Subcutaneous abdominal adipose tissue (tissue), 5 donors: ENCODE results near the gene CPE.

ENCODE experiments used
- H3K27ac ChIP-seq: one replicate; pipeline ENCODE4 v1.7.0; 2013; ENCODE audit warnings: low read depth, mild to moderate bottlenecking, inconsistent platforms, low read length, moderate library complexity
- H3K27me3 ChIP-seq, 5 donors: one replicate each; pipeline ENCODE4 v1.7.0; 2013; ENCODE audit warnings: low read length in 5 of 5, inconsistent platforms in 1 of 5; ENCODE audit not compliant: control insufficient read depth in 5 of 5, insufficient read depth in 4 of 5
- H3K36me3 ChIP-seq, 5 donors: one replicate each; pipeline ENCODE4 v1.7.0; 2013; ENCODE audit warnings: low read length in 5 of 5; ENCODE audit not compliant: control insufficient read depth in 5 of 5, insufficient read depth in 5 of 5
- H3K4me1 ChIP-seq, 5 donors: one replicate each; pipeline ENCODE4 v1.7.0; 2013; ENCODE audit warnings: low read length in 5 of 5, mild to moderate bottlenecking in 3 of 5, moderate library complexity in 1 of 5; ENCODE audit not compliant: control insufficient read depth in 5 of 5, insufficient read depth in 5 of 5
- H3K4me3 ChIP-seq, 5 donors: one replicate each; pipeline ENCODE4 v1.7.0; 2013; ENCODE audit warnings: low read length in 5 of 5, low read depth in 1 of 5
- H3K9ac ChIP-seq, 5 donors: one replicate each; pipeline ENCODE4 v1.7.0; 2013; ENCODE audit warnings: low read length in 5 of 5, mild to moderate bottlenecking in 4 of 5, moderate library complexity in 3 of 5
- H3K9me3 ChIP-seq, 5 donors: one replicate each; pipeline ENCODE4 v1.7.0; 2013; ENCODE audit warnings: low read length in 5 of 5; ENCODE audit not compliant: control insufficient read depth in 5 of 5
- donor health status: healthy.
- donor health status: healthy.
- donor health status: healthy.
- donor health status: healthy.
- donor health status: healthy.

Gene CPE

GRCh38 chr4:165524532-165525190, 145.9 kb downstream of the CPE start:
- Histone ChIP-seq H3K9ac (no peak overlapping the region), H3K4me3 (no peak overlapping the region), H3K27ac (no peak overlapping the region), H3K4me1 (peaks cover 0 to 9% (median 0%) of the 10 kb centered on the region in 5 donors), H3K27me3 (no peaks in the 10 kb centered on the region), H3K9me3 (peaks cover 0 to 3% (median 0%) of the 10 kb centered on the region in 5 donors), H3K36me3 (no peaks in the 10 kb centered on the region)

GRCh38 chr4:165532976-165533375, 154.2 kb downstream of the CPE start:
- H3K4me1 ChIP-seq: no peaks in the 10 kb centered on the region
- H3K27ac ChIP-seq: no peak overlapping the region
- no peaks in the 10 kb centered on the region for H3K36me3 ChIP-seq
- H3K9ac ChIP-seq: no peak overlapping the region
- H3K9me3 ChIP-seq: peaks cover 0 to 3% (median 0%) of the 10 kb centered on the region in 5 donors
- no peaks in the 10 kb centered on the region for H3K27me3 ChIP-seq
- no peak overlapping the region for H3K4me3 ChIP-seq

- Histone ChIP-seq H3K27me3 (no peaks in the 10 kb centered on the region), H3K9me3 (no peaks in the 10 kb centered on the region), H3K4me1 (no peaks in the 10 kb centered on the region), H3K36me3 (no peaks in the 10 kb centered on the region), H3K9ac (no peak overlapping the region), H3K27ac (no peak overlapping the region), H3K4me3 (no peak overlapping the region)
Measured at GRCh38 chr4:165537028-165537648, 158.3 kb downstream of the CPE start.

GRCh38 chr4:165539801-165540200, 161.0 kb downstream of the CPE start:
- Histone ChIP-seq H3K9me3 (no peaks in the 10 kb centered on the region), H3K9ac (no peak overlapping the region), H3K27ac (no peak overlapping the region), H3K27me3 (no peaks in the 10 kb centered on the region), H3K36me3 (no peaks in the 10 kb centered on the region), H3K4me3 (no peak overlapping the region), H3K4me1 (no peaks in the 10 kb centered on the region)

GRCh38 chr4:165540206-165540830, 161.5 kb downstream of the CPE start:
- no peaks in the 10 kb centered on the region for H3K4me1 ChIP-seq
- H3K4me3 ChIP-seq: no peak overlapping the region
- H3K27me3 ChIP-seq: no peaks in the 10 kb centered on the region
- H3K9me3 ChIP-seq: no peaks in the 10 kb centered on the region
- no peak overlapping the region for H3K27ac ChIP-seq
- no peaks in the 10 kb centered on the region for H3K36me3 ChIP-seq
- H3K9ac ChIP-seq: no peak overlapping the region

GRCh38 chr4:165541851-165542459, 163.1 kb downstream of the CPE start:
- Histone ChIP-seq H3K4me3 (no peak overlapping the region), H3K36me3 (no peaks in the 10 kb centered on the region), H3K27ac (no peak overlapping the region), H3K27me3 (no peaks in the 10 kb centered on the region), H3K4me1 (no peaks in the 10 kb centered on the region), H3K9me3 (no peaks in the 10 kb centered on the region), H3K9ac (no peak overlapping the region)

GRCh38 chr4:165542476-165542875, 163.7 kb downstream of the CPE start:
- H3K4me1 ChIP-seq: no peaks in the 10 kb centered on the region
- no peak overlapping the region for H3K9ac ChIP-seq
- no peak overlapping the region for H3K4me3 ChIP-seq

More at GRCh38 chr4:165542476-165542875, 163.7 kb downstream of the CPE start:
- Histone ChIP-seq H3K9me3 (no peaks in the 10 kb centered on the region), H3K27me3 (no peaks in the 10 kb centered on the region), H3K36me3 (no peaks in the 10 kb centered on the region), H3K27ac (no peak overlapping the region)
